Gastrocnemius medialis (tissue), 4 donors: ENCODE data around the gene RFX7.

ENCODE experiments used
- CTCF ChIP-seq, 5 experiments: fragments of 450-650 bp in 3 of 5; fragments of 200-600 bp in 2 of 5; sonication (generic) in 2 of 5; IDR thresholded peaks in 4 of 5; conservative IDR thresholded peaks in 1 of 5; 1 replicate in 4 of 5; 2 replicates in 1 of 5; pipeline ENCODE4 v1.5.1; 2016 to 2019; ENCODE audit warnings: antibody characterized with exemption in 5 of 5, mild to moderate bottlenecking in 3 of 5, moderate library complexity in 3 of 5
- POLR2A ChIP-seq, 2 donors: fragments of 450-650 bp; IDR thresholded peaks; one replicate each; pipeline ENCODE4 v1.6.1; 2017; ENCODE audit warnings: antibody characterized with exemption in 2 of 2, mild to moderate bottlenecking in 2 of 2, moderate library complexity in 2 of 2

- TF ChIP-seq CTCF (IDR thresholded peaks at IDR 0.05 in 4 of 5, conservative IDR thresholded peaks at IDR 0.05 in 1 of 5) (no peak), POLR2A (IDR thresholded peaks at IDR 0.05) (no peak)
Measured at GRCh38 chr15:56058986-56059385, 184.7 kb downstream of the RFX7 start.
